ENCODE results near the gene KIF26B.

The KIF26B gene

GRCh38 chr1:245475961-245476516 is 321.3 kb downstream of the KIF26B start:
- DNase-seq: no peak

DNA sequence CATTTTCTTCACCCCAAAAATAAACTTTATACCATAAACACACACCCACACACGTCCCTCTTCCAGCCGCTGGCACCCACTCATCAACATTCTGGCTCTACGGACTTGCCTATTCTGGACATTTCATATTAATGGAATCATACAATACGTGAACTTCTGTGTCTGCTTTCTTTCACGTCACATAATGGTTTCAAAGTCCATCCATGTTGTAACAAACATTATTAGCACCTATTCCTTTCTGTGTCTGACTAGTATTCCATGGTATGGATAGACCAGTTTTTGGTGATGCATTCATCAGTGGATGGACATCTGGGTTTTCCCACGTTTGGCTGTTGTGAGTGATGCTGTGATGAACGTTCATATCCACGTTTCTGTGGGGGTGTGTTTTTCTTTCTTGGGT is 323.2 kb downstream of the KIF26B start:
- no peak for DNase-seq

DNA sequence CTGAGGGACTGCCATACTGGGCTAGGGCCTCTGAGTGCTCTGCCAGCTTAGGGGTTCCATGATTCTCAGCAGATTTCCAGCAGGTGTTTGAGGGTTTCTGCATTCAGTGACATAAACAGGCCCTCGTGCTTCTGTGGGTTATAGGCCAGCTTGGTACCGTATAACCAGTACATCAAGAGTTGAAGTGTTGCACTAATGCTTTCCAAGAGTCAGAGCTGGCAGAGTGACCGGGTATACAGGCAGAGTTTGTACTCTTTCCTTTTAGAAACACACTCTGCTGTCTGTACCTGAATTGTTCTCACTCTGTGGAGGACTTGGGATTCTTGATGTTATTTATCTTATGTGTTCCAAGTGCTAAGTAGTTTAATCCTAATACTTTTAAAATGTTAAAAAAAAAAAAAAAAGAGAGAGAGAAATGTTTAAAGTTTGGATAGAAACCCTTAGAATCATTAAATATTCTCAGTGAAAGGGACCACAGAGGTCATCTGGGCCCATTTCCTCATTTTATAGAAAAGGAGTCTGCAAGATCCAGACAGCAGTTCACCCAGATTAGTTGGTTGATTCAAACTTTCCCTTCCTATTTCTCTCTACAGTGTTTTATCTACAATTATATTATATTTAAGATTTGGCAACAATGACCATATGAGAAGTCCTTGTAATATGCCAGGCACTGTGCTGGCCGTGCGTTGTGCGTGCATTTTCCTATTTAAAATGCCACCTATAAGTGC is 325.8 kb downstream of the KIF26B start:
- DNase-seq: no peak

- no peak for DNase-seq
Observed at GRCh38 chr1:245481261-245481660, 326.5 kb downstream of the KIF26B start.

- DNase-seq: no peak
Observed at GRCh38 chr1:245483247-245483646, 328.5 kb downstream of the KIF26B start.

GRCh38 chr1:245484176-245484575 is 329.4 kb downstream of the KIF26B start:
- DNase-seq: no peak

DNA sequence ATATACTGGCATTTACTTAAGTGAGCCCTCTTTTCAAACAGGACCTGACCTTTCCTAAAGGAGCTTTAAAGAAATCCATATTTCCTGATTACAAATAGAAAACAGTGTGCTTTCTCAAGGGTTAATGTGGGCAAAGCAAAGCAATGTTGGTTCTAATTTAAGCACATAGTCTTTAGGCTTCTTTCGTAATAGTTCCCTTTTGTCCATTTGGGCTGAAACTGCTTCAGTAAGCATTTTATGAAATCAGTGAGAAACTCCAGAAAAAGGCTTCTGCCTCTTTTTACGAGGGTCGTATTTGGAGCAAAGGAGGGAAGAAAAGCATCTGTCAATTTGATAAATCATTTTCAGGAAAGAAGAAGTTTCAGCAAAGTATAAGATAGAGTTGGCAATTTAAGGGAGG is 331.2 kb downstream of the KIF26B start:
- DNase-seq: no peak

- DNase-seq: no peak
Observed at GRCh38 chr1:245486775-245487470, 332.1 kb downstream of the KIF26B start.

DNA sequence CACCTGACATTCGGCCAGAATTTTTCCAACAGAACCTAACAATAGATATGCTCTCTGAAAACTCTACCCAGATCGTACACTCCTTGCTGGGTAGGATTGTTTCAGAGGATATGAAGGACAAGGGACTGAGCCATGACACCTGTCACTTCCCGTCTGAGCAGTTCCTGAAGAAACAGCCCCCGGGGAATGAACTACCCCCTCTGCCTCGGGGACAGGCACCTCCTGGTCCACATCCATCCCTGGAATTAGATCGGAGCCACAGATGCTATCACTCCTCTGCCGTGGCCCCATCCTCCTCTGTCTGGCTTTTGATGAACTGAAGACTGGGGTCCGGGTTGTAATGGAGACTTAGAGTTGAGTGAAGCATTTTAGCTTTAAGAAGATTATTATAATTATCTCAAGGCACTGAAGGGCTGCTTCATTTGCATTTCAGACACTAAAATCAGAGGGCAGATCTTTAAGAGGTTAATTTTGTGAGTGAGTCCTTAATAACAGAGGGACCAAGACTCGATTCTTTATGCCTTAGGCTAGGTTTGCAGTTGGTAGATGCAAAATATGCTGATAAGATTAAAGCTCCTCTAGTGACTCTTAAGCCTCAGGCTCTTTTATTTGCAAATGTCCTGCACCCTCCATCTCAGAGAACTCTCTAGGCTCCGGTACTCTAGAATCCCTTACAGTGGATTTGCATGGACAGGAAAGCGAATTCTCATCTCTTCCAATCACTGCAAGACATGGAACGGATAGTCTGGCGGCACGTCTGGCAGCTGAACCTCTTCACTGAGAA is 333.8 kb downstream of the KIF26B start:
- peak; percentile 82 for DNase-seq

GRCh38 chr1:245489838-245490237 is 335.1 kb downstream of the KIF26B start:
- no peak for DNase-seq

GRCh38 chr1:245493029-245493428 is 338.2 kb downstream of the KIF26B start:
- DNase-seq: no peak

GRCh38 chr1:245495681-245496080 is 340.9 kb downstream of the KIF26B start:
- no peak for DNase-seq

- DNase-seq: no peak
Observed at GRCh38 chr1:245500546-245500945, 345.8 kb downstream of the KIF26B start.

DNA sequence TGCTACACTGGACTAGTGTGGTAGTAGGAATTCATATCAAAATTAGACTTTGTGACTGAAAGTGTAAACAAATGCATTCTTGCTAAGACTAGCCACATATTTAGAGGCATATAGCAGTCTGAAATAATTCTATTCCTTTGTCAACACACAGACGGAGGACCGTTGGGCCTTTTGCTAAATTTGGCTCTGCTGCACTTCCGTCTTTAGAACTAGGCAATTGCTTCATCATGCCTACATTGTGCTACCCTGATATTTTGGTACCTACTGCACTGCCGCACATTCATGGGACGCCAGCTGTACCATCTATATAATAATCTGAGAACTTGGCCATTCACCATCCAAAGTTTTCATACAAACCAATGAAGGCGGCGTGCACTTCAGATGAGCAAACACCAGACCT is 346.8 kb downstream of the KIF26B start:
- no peak for DNase-seq

DNA sequence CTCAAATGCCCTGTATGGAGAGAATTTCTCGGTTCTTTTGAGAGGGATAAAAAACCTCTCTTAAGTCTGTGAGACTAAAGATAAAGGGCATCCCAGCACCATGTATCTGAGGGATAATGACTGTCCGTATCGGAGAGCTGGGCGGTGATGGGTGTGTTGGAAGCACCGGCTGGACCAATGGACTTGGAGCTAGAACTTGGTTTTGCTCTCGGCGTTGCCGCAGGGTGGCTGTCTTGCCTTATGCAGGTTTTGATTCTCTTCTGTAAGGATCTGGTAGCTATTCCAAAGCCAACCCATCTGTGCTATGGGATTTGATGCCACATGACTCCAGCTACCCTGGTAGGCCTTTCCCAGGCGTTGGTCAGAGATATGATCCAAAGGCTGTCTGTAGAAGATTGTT is 348.8 kb downstream of the KIF26B start:
- DNase-seq: no peak

DNA sequence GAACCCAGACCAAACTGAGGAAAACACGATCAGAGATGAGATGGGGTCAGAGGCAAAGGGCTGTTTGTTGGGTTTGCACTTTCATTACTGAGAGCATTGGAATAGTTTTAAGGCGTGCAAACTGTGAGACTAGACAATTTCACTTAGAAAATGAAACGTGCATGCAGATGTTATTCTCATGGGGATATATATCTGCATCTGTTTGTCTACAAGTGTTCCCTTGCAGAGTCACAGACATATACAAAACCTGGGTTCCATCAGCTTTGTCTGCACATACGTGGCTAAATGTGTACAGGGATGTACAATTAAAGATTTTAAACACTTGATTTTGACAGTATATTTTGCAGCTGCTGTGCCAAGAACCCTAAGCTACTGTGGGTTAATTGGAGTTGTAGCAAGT is 355.4 kb downstream of the KIF26B start:
- DNase-seq: no peak

DNA sequence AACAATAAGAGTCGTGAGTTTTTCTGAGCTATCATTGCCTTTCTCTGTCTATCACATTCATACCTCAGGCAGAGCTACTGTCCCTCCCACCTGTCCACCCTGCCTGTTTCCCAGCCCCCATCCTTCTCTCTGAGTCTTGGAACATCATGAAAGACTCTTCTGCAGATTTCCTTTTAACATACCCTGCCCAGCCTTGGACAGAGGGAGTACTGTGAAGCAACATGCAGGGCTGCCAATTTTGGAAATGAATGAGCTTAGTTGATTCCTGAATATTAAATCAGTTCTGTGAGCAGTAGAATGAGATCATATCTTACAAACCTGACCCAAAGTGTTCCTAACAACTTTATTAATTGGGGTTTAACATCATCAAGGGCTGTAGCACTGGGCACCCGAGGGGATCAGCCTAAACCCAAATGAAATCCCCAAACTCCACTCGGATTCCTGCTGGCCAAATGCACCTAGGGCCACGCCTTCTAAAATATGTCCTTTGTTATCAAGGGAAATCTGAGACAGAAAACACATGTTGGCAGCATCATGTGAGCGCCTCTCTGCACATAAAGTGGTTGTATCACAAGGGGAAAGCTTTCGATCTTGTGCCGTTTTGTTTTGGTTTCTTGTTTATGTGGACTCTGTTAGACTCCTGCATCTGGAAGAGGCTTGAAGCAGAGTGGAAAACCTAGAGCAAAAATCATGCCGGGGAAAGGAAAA is 357.6 kb downstream of the KIF26B start:
- no peak for DNase-seq

- no peak for DNase-seq
Observed at GRCh38 chr1:245512980-245513578, 358.3 kb downstream of the KIF26B start.

- no peak for DNase-seq
Observed at GRCh38 chr1:245516284-245516759, 361.5 kb downstream of the KIF26B start.

DNA sequence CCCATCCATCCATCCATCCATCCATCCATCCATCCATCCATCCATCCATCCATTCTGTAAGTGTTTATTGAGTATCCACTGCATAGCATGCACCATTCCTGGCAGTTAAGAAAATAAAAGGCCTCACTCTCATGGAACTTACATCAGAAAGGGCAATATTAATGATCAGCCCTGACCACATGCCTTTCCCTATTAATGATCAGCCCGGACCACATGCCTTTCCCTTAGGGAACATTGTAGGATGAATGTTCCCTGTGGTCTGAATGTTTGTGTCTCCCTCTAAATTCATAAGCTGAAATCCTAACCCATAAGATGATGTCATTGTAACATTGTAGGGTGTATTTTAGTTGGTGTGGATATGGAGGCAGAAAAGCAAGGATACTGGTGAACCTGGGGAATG is 365.8 kb downstream of the KIF26B start:
- DNase-seq: no peak

- no peak for DNase-seq
Observed at GRCh38 chr1:245526141-245526540, 371.4 kb downstream of the KIF26B start.

- no peak for DNase-seq
Observed at GRCh38 chr1:245528258-245528635, 373.5 kb downstream of the KIF26B start.
